Stomach (tissue), 4 donors: ENCODE data around the gene KSR2.

ENCODE experiments used
- CTCF ChIP-seq, 7 experiments: fragments of 450-650 bp in 4 of 7; fragments of 200-600 bp in 3 of 7; sonication (generic) in 3 of 7; IDR thresholded peaks; one replicate each; pipeline ENCODE4 v1.5.1; 2016 to 2019; ENCODE audit warnings: antibody characterized with exemption in 7 of 7, control low read depth in 2 of 7, mild to moderate bottlenecking in 1 of 7
- POLR2AphosphoS5 ChIP-seq, 3 donors: sonication (generic); formaldehyde crosslinking; IDR thresholded peaks; one replicate each; pipeline ENCODE4 v1.6.1; 2016; ENCODE audit warnings: antibody characterized with exemption in 3 of 3

DNA sequence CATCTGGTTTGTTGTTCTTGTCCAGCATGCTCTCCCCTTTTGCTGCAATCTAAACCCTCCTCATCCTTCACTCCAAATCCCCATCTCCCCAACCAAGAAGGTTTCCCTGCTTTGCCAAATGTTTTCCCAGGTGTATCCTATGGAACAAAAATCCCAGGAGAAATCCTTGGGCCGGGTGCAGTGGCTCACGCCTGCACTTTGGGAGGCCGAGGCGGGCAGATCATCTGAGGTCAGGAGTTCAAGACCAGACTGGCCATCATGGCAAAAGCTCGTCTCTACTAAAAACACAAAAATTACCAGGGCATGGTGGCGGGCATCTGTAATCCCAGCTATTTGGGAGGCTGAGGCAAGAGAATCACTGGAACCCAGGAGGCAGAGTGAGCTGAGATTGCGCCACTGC is 5.0 kb downstream of the KSR2 start:
- TF ChIP-seq POLR2AphosphoS5 (IDR thresholded peaks at IDR 0.05) (no peak), CTCF (IDR thresholded peaks at IDR 0.05) (no peak)
